VCaP (cell line): ENCODE data around the gene FGF1.
"Not testable (repeated sequence)": the region's sequence is repeated elsewhere in the genome, so short reads cannot be mapped to it uniquely, and the experiment has no call there.

Experiments
- H3K27ac ChIP-seq: fragments of 450-650 bp; 2 replicates; pipeline ENCODE4 v1.5.1; 2017
- TF ChIP-seq, protein P1 (sequence below): fragments of 450-650 bp; conservative IDR thresholded peaks from 2 replicates; pipeline ENCODE4 v1.5.1; 2017; ENCODE audit warnings: mild to moderate bottlenecking, moderate library complexity

FGF1 gene

DNA sequence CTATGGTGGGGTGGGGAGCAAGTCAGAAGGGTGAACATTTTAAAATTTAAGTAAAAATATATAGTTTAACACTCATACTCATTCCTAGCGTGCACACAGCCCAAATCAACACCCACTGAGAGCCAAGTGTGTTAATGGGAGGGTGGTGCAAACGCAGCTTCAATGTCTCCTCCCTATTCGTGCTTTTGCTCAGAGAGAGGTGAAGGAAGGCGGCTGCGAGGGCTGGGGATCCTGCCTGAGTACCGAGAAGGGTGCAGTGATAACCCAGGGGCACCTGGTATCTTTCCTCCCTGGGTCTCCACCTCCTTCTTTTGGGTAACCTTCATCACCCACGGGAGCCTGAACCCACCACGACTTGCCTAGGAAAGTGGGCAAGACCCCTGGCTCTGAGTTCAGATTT, 35.0 kb downstream of the FGF1 start:
- TF ChIP-seq, protein P1, sequence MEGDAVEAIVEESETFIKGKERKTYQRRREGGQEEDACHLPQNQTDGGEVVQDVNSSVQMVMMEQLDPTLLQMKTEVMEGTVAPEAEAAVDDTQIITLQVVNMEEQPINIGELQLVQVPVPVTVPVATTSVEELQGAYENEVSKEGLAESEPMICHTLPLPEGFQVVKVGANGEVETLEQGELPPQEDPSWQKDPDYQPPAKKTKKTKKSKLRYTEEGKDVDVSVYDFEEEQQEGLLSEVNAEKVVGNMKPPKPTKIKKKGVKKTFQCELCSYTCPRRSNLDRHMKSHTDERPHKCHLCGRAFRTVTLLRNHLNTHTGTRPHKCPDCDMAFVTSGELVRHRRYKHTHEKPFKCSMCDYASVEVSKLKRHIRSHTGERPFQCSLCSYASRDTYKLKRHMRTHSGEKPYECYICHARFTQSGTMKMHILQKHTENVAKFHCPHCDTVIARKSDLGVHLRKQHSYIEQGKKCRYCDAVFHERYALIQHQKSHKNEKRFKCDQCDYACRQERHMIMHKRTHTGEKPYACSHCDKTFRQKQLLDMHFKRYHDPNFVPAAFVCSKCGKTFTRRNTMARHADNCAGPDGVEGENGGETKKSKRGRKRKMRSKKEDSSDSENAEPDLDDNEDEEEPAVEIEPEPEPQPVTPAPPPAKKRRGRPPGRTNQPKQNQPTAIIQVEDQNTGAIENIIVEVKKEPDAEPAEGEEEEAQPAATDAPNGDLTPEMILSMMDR = no peak
- H3K27ac ChIP-seq = no peak overlapping the region

DNA sequence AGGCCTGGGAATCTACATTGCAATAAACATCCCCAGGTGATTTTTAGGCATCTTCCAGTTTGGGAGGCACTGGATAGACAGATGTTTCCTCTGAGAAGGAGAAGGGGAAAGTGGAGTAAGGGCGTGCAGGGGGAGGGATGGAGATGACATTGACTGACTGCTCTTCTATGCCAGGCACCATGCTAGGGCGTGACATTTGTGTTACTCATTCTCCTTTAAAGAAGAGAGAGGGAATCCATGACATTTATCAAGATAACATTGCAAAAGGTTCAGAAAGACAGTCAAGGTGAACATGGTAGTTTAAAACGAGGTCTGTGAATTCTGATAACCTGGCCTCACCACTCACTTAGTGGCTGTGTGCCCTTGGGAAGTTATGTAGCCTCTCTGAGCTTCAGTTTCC, 35.8 kb downstream of the FGF1 start:
- no peak overlapping the region for H3K27ac ChIP-seq

DNA sequence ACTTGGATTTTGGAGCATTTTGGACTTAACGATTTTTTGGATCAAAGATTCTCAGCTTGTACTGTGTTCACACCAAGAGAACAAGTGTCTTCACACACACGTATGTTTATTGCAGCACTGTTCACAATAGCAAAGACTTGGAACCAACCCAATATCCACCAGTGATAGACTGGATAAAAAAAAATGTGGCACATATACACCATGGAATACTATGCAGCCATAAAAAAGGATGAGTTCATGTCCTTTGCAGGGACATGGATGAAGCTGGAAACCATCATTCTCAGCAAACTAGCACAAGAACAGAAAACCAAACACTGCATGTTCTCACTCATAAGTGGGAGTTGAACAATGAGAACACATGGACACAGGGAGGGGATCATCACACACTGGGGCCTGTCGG, 37.8 kb downstream of the FGF1 start:
- not testable (repeated sequence) for H3K27ac ChIP-seq

More for the DNA sequence above, 35.8 kb downstream of the FGF1 start:
- TF ChIP-seq, protein P1 = no peak

- TF ChIP-seq, protein P1 = no peak
- H3K27ac ChIP-seq = no peak overlapping the region
Measured at GRCh38 chr5:142645456-142645855, 40.4 kb downstream of the FGF1 start.

DNA sequence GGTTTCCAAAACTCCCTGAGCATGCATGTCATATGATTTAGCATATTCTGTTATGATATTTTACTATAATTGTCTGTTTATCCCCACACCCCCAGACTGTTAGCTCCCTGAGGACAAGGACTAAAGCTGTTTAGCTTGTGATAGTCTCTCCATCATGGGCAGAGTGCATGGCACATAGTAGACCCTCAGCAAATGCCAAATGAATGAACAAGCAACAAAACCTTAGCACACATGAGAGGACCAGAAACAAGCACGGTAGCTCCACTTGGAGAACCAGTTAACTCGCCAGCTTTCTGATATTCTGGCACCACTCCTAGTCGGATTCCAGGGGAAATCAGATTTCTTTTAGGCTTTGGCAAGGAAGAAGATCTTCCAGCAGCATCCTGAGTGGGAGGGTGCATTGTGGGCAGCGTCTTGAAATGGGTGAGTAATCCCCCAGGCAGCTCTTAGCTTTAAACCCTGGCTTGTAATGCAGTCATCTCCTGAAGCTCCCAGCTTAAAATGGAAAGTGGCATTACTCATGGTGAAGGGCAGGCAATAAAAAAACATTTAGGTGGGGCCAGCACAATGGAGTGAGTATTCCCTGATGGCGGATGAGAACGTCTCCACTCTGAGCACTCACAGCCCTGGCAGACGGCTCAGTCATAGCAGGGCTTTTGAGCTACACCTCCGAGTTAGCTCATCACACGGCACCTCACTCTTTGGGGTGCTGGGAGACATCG, 41.1 kb downstream of the FGF1 start:
- TF ChIP-seq, protein P1 = no peak
- no peak overlapping the region for H3K27ac ChIP-seq

GRCh38 chr5:142644127-142644526, 41.8 kb downstream of the FGF1 start:
- H3K27ac ChIP-seq = no peak overlapping the region

DNA sequence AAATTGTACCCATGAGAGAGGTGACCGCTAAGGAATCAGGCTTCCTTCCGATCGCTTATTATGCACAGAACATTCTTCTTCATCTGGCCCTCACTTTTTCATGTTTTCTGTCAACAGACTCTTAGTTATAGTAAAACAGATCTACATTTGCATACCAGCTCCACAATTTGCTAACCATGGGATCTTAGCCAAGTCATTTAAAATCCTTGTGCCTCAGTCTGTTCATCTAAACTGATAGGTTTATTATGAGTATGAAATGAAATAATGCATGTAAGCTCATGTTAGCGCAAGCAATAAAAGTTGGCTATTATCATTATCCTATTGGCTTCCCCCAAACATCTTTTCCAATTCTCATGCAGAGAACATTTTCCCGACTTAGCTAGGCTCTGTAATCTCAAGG, 42.3 kb downstream of the FGF1 start:
- TF ChIP-seq, protein P1 = no peak

More at GRCh38 chr5:142644127-142644526, 41.8 kb downstream of the FGF1 start:
- TF ChIP-seq, protein P1 = no peak

GRCh38 chr5:142642427-142642826, 43.5 kb downstream of the FGF1 start:
- no peak overlapping the region for H3K27ac ChIP-seq
- TF ChIP-seq, protein P1 = no peak

More for the DNA sequence above, 42.3 kb downstream of the FGF1 start:
- H3K27ac ChIP-seq = no peak overlapping the region
